ENCODE results near the gene SOD1. TPM values are rescaled to one million over a fixed set of nuclear protein-coding genes. Genes with fewer than 3 reads are reported as not detected.

The SOD1 gene
- total and polyA plus RNA-seq, 2 of the 8 experiments (the other 6 are each of a cell fraction or from before 2014, with no cell fraction given), result 192 to 226 TPM

- H2BK12ac ChIP-seq (ENCODE audit: low read depth, low read length), result no peak overlapping the region
- H3K18ac ChIP-seq (ENCODE audit: extremely low read depth, low read length), result no peak overlapping the region
- no peak overlapping the region for H3K4me2 ChIP-seq (ENCODE audit: insufficient read depth in 1 of 2, low read depth in 2 of 2, low read length in 2 of 2)
- ChIA-PET CTCF (ENCODE audit: partially characterized antibody) (no interaction called here), POLR2A (ENCODE audit: partially characterized antibody) (interaction anchor here (0.7 to 2.0 kb wide), 5 partner anchors 9 to 314 kb away, joined by 3 to 4 read pairs (median 3); no protein-coding TSS in a partner anchor)
- H2BK20ac ChIP-seq (ENCODE audit: low read length), result no peak overlapping the region
- no peak overlapping the region for H3K4ac ChIP-seq (replicated peaks; ENCODE audit: insufficient read length, low read depth, low read length)
- no peaks in the 10 kb centered on the region for H3K9me3 ChIP-seq (ENCODE audit: insufficient read depth in 2 of 2, low read depth in 1 of 2, low read length in 1 of 2)
- no peak overlapping the region for H3K14ac ChIP-seq (ENCODE audit: insufficient read length)
- H2BK15ac ChIP-seq (ENCODE audit: low read length), result no peak overlapping the region
- FAIRE-seq (no peak), DNase-seq (ENCODE audit: low read depth in 1 of 2, low spot score in 2 of 2) (no peak)
- H2BK5ac ChIP-seq (ENCODE audit: low read depth, low read length), result no peak overlapping the region
- no peak overlapping the region for H2BK120ac ChIP-seq (replicated peaks; ENCODE audit: low read depth, low read length)
- H3K4me3 ChIP-seq (ENCODE audit: extremely low read depth in 1 of 4, insufficient read depth in 2 of 4, low read depth in 3 of 4, low read length in 4 of 4), result no peak overlapping the region
- H3K27me3 ChIP-seq (replicated peaks in 1 of 4; ENCODE audit: control insufficient read depth in 3 of 4, extremely low read depth in 1 of 4, insufficient read depth in 3 of 4, low read length in 3 of 4), result no peaks in the 10 kb centered on the region
- H3K9ac ChIP-seq (replicated peaks in 1 of 4; ENCODE audit: extremely low read depth in 1 of 4, low read depth in 3 of 4, low read length in 3 of 4), result no peak overlapping the region
- WGBS, 2 experiments (ENCODE audit: extremely low coverage in 1 of 2, insufficient coverage in 1 of 2, insufficient read length in 1 of 2, insufficient replicate concordance in 2 of 2, low coverage in 1 of 2, low lambda C conversion rate in 2 of 2, missing lambda C conversion rate in 1 of 2), result 87% methylated on average over 8 of the region's 8 CpGs; no CpG with 5 or more reads in 1 of the 2 experiments
- H4K5ac ChIP-seq (ENCODE audit: insufficient read length, low read depth, low read length), result no peak overlapping the region
- H3K36me3 ChIP-seq (ENCODE audit: control insufficient read depth in 2 of 4, insufficient read depth in 4 of 4, low read length in 3 of 4), result peaks cover 0 to 46% (median 7%) of the 10 kb centered on the region in 4 experiments; a peak in 5 of 8 replicates
- H3K56ac ChIP-seq (replicated peaks; ENCODE audit: insufficient read length, low read depth, low read length), result no peak overlapping the region
- H3K23me2 ChIP-seq (ENCODE audit: low read depth, low read length), result no peaks in the 10 kb centered on the region
- H3K27ac ChIP-seq (ENCODE audit: low read depth, low read length), result no peak overlapping the region
- no peak overlapping the region for H3K23ac ChIP-seq (ENCODE audit: insufficient read length)
- H2AK5ac ChIP-seq (ENCODE audit: low read depth, low read length), result no peak overlapping the region
- H4K8ac ChIP-seq (ENCODE audit: extremely low read depth, insufficient read depth, low read length), result no peak overlapping the region
- H2AFZ ChIP-seq (ENCODE audit: low read length), result no peak overlapping the region
- H3K79me1 ChIP-seq (ENCODE audit: low read depth, low read length), result peaks cover 10% of the 10 kb centered on the region
- TF ChIP-seq RNF2 (IDR thresholded peaks at IDR 0.05; ENCODE audit: borderline replicate concordance, low read depth, low read length, missing control alignments, poor library complexity, severe bottlenecking) (no peak), CTCF (IDR thresholded peaks at IDR 0.05; ENCODE audit: control extremely low read depth in 1 of 3, insufficient read depth in 1 of 3, low read depth in 1 of 3, low read length in 3 of 3) (peak in 2 of 3 experiments; percentile 1 to 3; a peak in 1 of 4 replicates)
- H4K20me1 ChIP-seq (replicated peaks in 1 of 2; ENCODE audit: control insufficient read depth in 1 of 2, insufficient read depth in 2 of 2, low read length in 2 of 2), result peaks cover 0 to 6% of the 10 kb centered on the region in 2 experiments
- peaks cover 0 to 42% of the 10 kb centered on the region in 2 experiments; a peak in 2 of 4 replicates for H3K79me2 ChIP-seq (ENCODE audit: control insufficient read depth in 1 of 2, insufficient read depth in 2 of 2, low read length in 2 of 2)
- H4K91ac ChIP-seq (replicated peaks; ENCODE audit: insufficient read length, low read length), result no peak overlapping the region
- H3K4me1 ChIP-seq (replicated peaks in 1 of 4; ENCODE audit: control insufficient read depth in 3 of 4, insufficient read depth in 4 of 4, low read length in 3 of 4), result peaks cover 0 to 3% (median 2%) of the 10 kb centered on the region in 4 experiments; a peak in 5 of 7 replicates
Observed at GRCh38 chr21:31665397-31665796, 5.9 kb downstream of the SOD1 start.
